GM12873 (cell line): ENCODE data around the gene STAMBP.

ENCODE experiments used
- CTCF ChIP-seq: IDR thresholded peaks from 2 replicates; pipeline ENCODE4 v1.5.1; 2012; ENCODE audit warnings: low read depth, mild to moderate bottlenecking, moderate library complexity, low read length, control low read depth; ENCODE audit not compliant: insufficient read depth; ENCODE audit errors: missing control alignments

STAMBP gene

DNA sequence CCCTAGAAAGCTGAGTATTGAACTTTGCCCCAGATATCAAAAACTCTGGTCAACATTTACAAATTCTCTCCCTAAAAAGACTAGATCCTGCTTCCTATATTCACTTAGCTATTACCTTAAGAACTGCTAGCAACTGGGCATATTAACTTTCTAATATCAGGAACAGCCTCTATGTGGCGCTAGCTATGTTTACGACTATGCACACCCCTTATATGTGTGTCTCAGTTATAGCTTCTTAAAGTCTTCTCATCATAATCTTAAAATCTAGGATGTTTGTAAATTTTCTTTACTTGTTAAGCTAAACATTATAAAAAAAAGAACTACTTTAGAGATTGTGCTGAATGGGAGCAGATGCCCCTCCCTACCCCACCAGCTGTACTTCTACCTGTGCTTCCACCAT lies 1.7 kb upstream of the STAMBP start:
- TF ChIP-seq CTCF = peak; percentile 60

DNA sequence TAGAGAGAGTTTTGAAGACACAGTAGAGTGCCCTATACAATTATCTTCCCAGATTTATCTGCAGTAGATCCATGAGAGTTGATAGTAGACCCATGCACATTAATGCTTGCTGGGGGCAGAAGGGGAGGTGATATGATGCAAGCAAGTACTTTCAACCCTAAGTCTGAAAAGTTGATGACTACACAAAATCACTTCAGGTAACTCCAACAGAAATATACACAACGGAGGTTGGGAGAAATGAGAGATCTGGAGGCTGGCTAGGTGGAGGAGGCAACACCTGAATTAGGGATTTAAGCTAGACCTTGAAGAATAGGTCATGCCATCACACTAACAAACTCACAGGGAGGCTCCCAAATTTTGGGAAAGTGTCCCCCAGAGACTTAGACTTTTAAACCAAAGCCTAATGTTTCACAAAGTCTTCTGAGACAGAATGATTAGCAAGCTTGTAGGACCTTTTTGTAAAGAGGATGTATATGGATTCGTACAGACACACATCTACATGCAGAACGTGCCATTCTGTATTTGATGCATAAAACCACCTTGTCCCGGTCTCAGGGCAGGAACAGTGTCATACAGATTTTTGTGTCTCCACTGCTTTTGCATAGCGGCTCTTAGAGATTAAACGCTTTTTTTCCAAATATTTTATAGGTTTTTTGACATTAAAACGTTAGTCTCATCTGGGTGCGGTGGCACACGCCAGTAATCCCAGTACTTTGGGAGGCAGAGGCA lies 937 bp upstream of the STAMBP start:
- no peak for TF ChIP-seq CTCF

- TF ChIP-seq CTCF = no peak
Observed at GRCh38 chr2:73828389-73828817, 358 bp upstream of the STAMBP start.

- TF ChIP-seq CTCF = no peak
Observed at GRCh38 chr2:73830871-73831401, 2.2 kb downstream of the STAMBP start.

DNA sequence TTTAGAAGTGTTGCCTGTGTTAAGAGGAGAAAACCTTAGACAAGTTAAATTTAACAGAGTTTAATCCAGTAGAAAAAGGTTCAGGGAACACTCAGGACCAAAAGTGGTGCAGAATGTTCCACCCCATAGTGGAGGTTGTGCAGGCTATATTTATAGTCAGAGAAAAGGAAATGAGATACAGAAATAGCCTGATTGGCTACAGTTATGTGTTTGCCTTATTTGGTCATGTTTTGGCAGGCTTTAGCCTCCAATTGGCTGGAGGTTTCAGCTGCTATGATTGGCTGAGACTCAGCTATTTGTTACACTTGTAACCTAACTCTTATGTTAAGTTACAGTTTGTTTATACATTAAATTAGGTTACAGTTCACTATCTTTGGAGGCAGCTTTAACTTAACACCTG lies 4.2 kb downstream of the STAMBP start:
- TF ChIP-seq CTCF = no peak

GRCh38 chr2:73836141-73836943 lies 7.6 kb downstream of the STAMBP start:
- TF ChIP-seq CTCF = no peak

GRCh38 chr2:73837847-73838585 lies 9.3 kb downstream of the STAMBP start:
- no peak for TF ChIP-seq CTCF
